OCI-LY7 (cell line): ENCODE results near the gene SCFD2. TPM values are rescaled to one million over a fixed set of nuclear protein-coding genes. Genes with fewer than 3 reads are reported as not detected.

Source experiments
- BruUV-seq: library from RNA; stranded (reverse); fragments of 400-500 nt; replicated peaks from 2 replicates; lab custom pipeline; 2021; lab: Mats Ljungman, UMichigan
- CTCF ChIA-PET: fragments of 300-600 bp; sonication (Branson Sonifier 250); formaldehyde crosslinking; loops from one replicate; lab custom pipeline; 2022; ENCODE audit warnings: antibody characterized with exemption; ENCODE audit not compliant: unreplicated experiment; lab: Charles Lee
- POLR2A ChIA-PET: fragments of 300-600 bp; sonication (Branson Sonifier 250); formaldehyde crosslinking; loops from one replicate; lab custom pipeline; 2022; ENCODE audit warnings: antibody characterized with exemption; lab: Charles Lee
- DNase-seq: peaks from one replicate; pipeline ENCODE4 v3.0.0-alpha.2; 2015; ENCODE audit warnings: low spot score
- H2AFZ ChIP-seq: fragments of 200-600 bp; sonication (generic), shearing (Covaris generic); 2 replicates; pipeline ENCODE4 v1.6.1; 2014; ENCODE audit warnings: mild to moderate bottlenecking, antibody characterized with exemption, low read length, moderate library complexity
- H3K27ac ChIP-seq: fragments of 200-600 bp; sonication (generic); 2 replicates; pipeline ENCODE4 v1.5.1; 2014; ENCODE audit warnings: mixed run types, low read depth, mild to moderate bottlenecking, moderate library complexity, low read length, inconsistent platforms; ENCODE audit not compliant: poor library complexity, severe bottlenecking
- H3K36me3 ChIP-seq: fragments of 200-600 bp; sonication (generic); 2 replicates; pipeline ENCODE4 v1.6.1; 2014; ENCODE audit warnings: mild to moderate bottlenecking, antibody characterized with exemption, low read length, moderate library complexity, mixed read lengths; ENCODE audit not compliant: insufficient read depth
- H3K4me1 ChIP-seq: fragments of 200-600 bp; sonication (generic); 2 replicates; pipeline ENCODE4 v1.5.1; 2014; ENCODE audit warnings: mild to moderate bottlenecking, low read length; ENCODE audit not compliant: insufficient read depth, poor library complexity, severe bottlenecking
- H3K4me2 ChIP-seq: fragments of 200-600 bp; sonication (generic); 2 replicates; pipeline ENCODE4 v1.6.1; 2014; ENCODE audit warnings: mild to moderate bottlenecking, low read length
- H3K4me3 ChIP-seq: fragments of 200-600 bp; sonication (generic); 2 replicates; pipeline ENCODE4 v1.5.1; 2014; ENCODE audit warnings: mild to moderate bottlenecking, low read depth, low read length; ENCODE audit not compliant: poor library complexity, severe bottlenecking
- H3K79me2 ChIP-seq: fragments of 200-600 bp; sonication (generic); 2 replicates; pipeline ENCODE4 v1.6.1; 2016; ENCODE audit warnings: low read depth, mild to moderate bottlenecking, low read length, moderate library complexity, mixed read lengths; ENCODE audit not compliant: insufficient read depth
- H3K9me2 ChIP-seq: fragments of 200-600 bp; sonication (generic); 2 replicates; pipeline ENCODE4 v1.6.1; 2016; ENCODE audit warnings: mild to moderate bottlenecking, low read length, mixed read lengths; ENCODE audit not compliant: insufficient read depth
- H3K9me3 ChIP-seq: fragments of 200-600 bp; sonication (generic); 2 replicates; pipeline ENCODE4 v1.6.1; 2014; ENCODE audit warnings: mild to moderate bottlenecking, mixed run types, low read length, mixed read lengths
- H4K20me1 ChIP-seq: fragments of 200-600 bp; sonication (generic); 2 replicates; pipeline ENCODE4 v1.6.1; 2014; ENCODE audit warnings: mild to moderate bottlenecking, antibody characterized with exemption, low read length, moderate library complexity, mixed read lengths; ENCODE audit not compliant: insufficient read depth
- CTCF ChIP-seq: fragments of 200-600 bp; sonication (generic); conservative IDR thresholded peaks from 2 replicates; pipeline ENCODE4 v1.5.1; 2014; ENCODE audit warnings: mild to moderate bottlenecking, antibody characterized with exemption, low read length, moderate library complexity, mixed read lengths
- EZH2phosphoT487 ChIP-seq: fragments of 200-600 bp; sonication (generic); IDR thresholded peaks from 2 replicates; pipeline ENCODE4 v1.6.1; 2018; ENCODE audit warnings: low read depth, borderline replicate concordance, mild to moderate bottlenecking, mixed run types, antibody characterized with exemption, low read length, moderate library complexity, mixed read lengths
- intact Hi-C: fragments of 100-400 bp; cut with micrococcal nuclease; formaldehyde crosslinking; loops from one replicate; pipeline ENCODE4 v1.10.0; 2022; ENCODE audit not compliant: unreplicated experiment
- total RNA-seq, 2 experiments: library from RNA; depleted of rRNA in 1 of 2; stranded (reverse); fragments of >200 nt in 1 of 2; shearing (Covaris generic) in 1 of 2; gene quantifications; 2 replicates each; pipeline ENCODE4 v1.2.3, GENCODE V29; 2014 to 2022

The SCFD2 gene
- total RNA-seq, 2 experiments from 2014 or later = 27.2 to 52.0 TPM

GRCh38 chr4:53131562-53131925 lies 234.3 kb downstream of the SCFD2 start:
- no TSS peak for BruUV-seq
- no peaks in the 10 kb centered on the region for H3K9me2 ChIP-seq
- ChIA-PET POLR2A (interaction anchor here (0.5 to 0.6 kb wide), 2 partner anchors 236 to 540 kb away, joined by 3 read pairs; no protein-coding TSS in a partner anchor), CTCF (no interaction called here)
- H3K36me3 ChIP-seq = no peaks in the 10 kb centered on the region
- no peaks in the 10 kb centered on the region for H3K4me1 ChIP-seq
- intact Hi-C loops = no loop called here
- H2AFZ ChIP-seq = no peak overlapping the region
- H3K4me2 ChIP-seq = no peak overlapping the region
- H4K20me1 ChIP-seq = no peaks in the 10 kb centered on the region
- TF ChIP-seq EZH2phosphoT487 (no peak), CTCF (no peak)
- no peaks in the 10 kb centered on the region for H3K9me3 ChIP-seq
- DNase-seq = no peak
- H3K27ac ChIP-seq = no peak overlapping the region
- H3K4me3 ChIP-seq = no peak overlapping the region
- no peaks in the 10 kb centered on the region for H3K79me2 ChIP-seq

GRCh38 chr4:53130896-53131561 lies 234.8 kb downstream of the SCFD2 start:
- POLR2A ChIA-PET = no interaction called here
- Histone ChIP-seq H3K4me3 (no peak overlapping the region), H3K9me3 (no peaks in the 10 kb centered on the region), H3K4me1 (no peaks in the 10 kb centered on the region), H3K79me2 (no peaks in the 10 kb centered on the region), H2AFZ (no peak overlapping the region), H3K27ac (no peak overlapping the region), H3K4me2 (no peak overlapping the region), H3K36me3 (no peaks in the 10 kb centered on the region), H4K20me1 (no peaks in the 10 kb centered on the region), H3K9me2 (no peaks in the 10 kb centered on the region)
- no TSS peak for BruUV-seq
- TF ChIP-seq EZH2phosphoT487 (no peak), CTCF (no peak)
- CTCF ChIA-PET = no interaction called here
- no peak for DNase-seq
- intact Hi-C loops = no loop called here

GRCh38 chr4:53128706-53129357 lies 237.0 kb downstream of the SCFD2 start:
- BruUV-seq = no TSS peak
- intact Hi-C loops = no loop called here
- ChIA-PET POLR2A (no interaction called here), CTCF (no interaction called here)
- no peaks in the 10 kb centered on the region for H3K79me2 ChIP-seq
- H3K4me3 ChIP-seq = no peak overlapping the region
- no peak overlapping the region for H3K27ac ChIP-seq
- no peaks in the 10 kb centered on the region for H3K4me1 ChIP-seq
- H4K20me1 ChIP-seq = no peaks in the 10 kb centered on the region
- H3K4me2 ChIP-seq = no peak overlapping the region
- no peak for TF ChIP-seq EZH2phosphoT487
- no peak for TF ChIP-seq CTCF
- no peak overlapping the region for H2AFZ ChIP-seq
- DNase-seq = no peak
- H3K36me3 ChIP-seq = no peaks in the 10 kb centered on the region
- no peaks in the 10 kb centered on the region for H3K9me2 ChIP-seq
- H3K9me3 ChIP-seq = no peaks in the 10 kb centered on the region
